Left lung (tissue), 10 donors: Measurements from ENCODE around the gene CKAP5. TPM values are rescaled to one million over a fixed set of nuclear protein-coding genes. Genes with fewer than 3 reads are reported as not detected.

ENCODE experiments used
- ATAC-seq: fragments of 200-7000 bp; cut with Tn5 transposase; one replicate; pipeline ENCODE4 v1.9.1; 2020; ENCODE audit warnings: moderate library complexity
- DNase-seq, 4 donors: peaks; one replicate each; pipeline ENCODE4 v3.0.0-alpha.2; 2013 to 2020
- H3K27ac ChIP-seq, 2 donors: fragments of 200-600 bp; sonication (generic) in 1 of 2; one replicate each; pipeline versions ENCODE4 v1.5.0 to v1.8.0; 2020 to 2021
- H3K27me3 ChIP-seq, 2 donors: fragments of 200-600 bp; sonication (generic) in 1 of 2; one replicate each; pipeline versions ENCODE4 v1.5.0 to v1.8.0; 2020 to 2021
- H3K36me3 ChIP-seq, 2 donors: fragments of 200-600 bp; sonication (generic) in 1 of 2; one replicate each; pipeline versions ENCODE4 v1.5.0 to v1.8.0; 2020 to 2021
- H3K4me1 ChIP-seq, 2 donors: fragments of 200-600 bp; one replicate each; pipeline ENCODE4 v1.8.0; 2021
- H3K4me3 ChIP-seq, 2 donors: fragments of 200-600 bp; sonication (generic) in 1 of 2; one replicate each; pipeline versions ENCODE4 v1.5.0 to v1.8.0; 2020 to 2021; ENCODE audit warnings: mild to moderate bottlenecking in 1 of 2
- H3K9me3 ChIP-seq, 2 donors: fragments of 200-600 bp; sonication (generic) in 1 of 2; one replicate each; pipeline versions ENCODE4 v1.5.0 to v1.8.0; 2020 to 2021
- CTCF ChIP-seq, 2 donors: fragments of 200-600 bp; sonication (generic) in 1 of 2; IDR thresholded peaks; one replicate each; pipeline versions ENCODE4 v1.5.0 to v1.8.0; 2021; ENCODE audit warnings: antibody characterized with exemption in 2 of 2
- intact Hi-C, 2 donors: fragments of 100-400 bp; cut with DNase I; formaldehyde crosslinking; loops; one replicate each; pipeline versions ENCODE4 v1.11.2 to v1.14.2; 2022
- polyA plus RNA-seq, 6 donors: library from polyadenylated mRNA; unstranded; fragments of 120-200 nt; gene quantifications; one replicate each; pipeline ENCODE4 v1.2.1, GENCODE V29; 2013; ENCODE audit not compliant: insufficient read length in 6 of 6
- total RNA-seq, 2 donors: library from RNA; stranded (reverse); fragmentation: NEBNext Ultra II Directional; extraction: Animal tissue kit (Norgen Biotek cat#: 25700); gene quantifications; one replicate each; pipeline ENCODE4 v1.2.1, GENCODE V29; 2021
- donor health status: DM: no; HTN: yes; CAD: no.
- donor health status: DM: no; HTN: no; CAD: no.

CKAP5 gene
- total and polyA plus RNA-seq, 8 donors = 58.8 to 130 (median 87.4) TPM

DNA sequence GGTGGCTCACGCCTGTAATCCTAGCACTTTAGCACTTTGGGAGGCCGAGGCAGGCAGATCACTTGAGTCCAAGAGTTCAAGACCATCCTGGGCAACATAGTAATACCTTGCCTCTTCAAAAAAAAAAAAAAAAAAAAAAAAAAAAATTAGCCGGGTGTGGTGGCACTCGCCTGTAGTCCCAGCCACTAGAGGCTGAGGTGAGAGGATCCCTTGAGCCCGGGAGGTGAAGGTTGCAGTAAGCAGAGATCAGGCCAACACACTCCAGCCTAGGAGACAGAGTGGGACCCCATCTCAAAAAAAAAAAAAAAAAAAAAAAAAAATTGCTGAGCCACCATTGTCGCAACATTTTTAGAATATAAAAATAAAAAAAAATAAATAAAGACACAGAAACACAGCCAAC lies 7.6 kb downstream of the CKAP5 start:
- intact Hi-C loops = no loop called here
- Histone ChIP-seq H3K27ac (no peak overlapping the region), H3K36me3 (no peaks in the 10 kb centered on the region), H3K27me3 (no peaks in the 10 kb centered on the region), H3K4me1 (peaks cover 0 to 12% of the 10 kb centered on the region in 2 donors), H3K9me3 (no peaks in the 10 kb centered on the region), H3K4me3 (no peak overlapping the region)
- DNase-seq (no peak), ATAC-seq (no peak)
- no peak for TF ChIP-seq CTCF (IDR thresholded peaks at IDR 0.05)

- Histone ChIP-seq H3K27me3 (no peaks in the 10 kb centered on the region), H3K27ac (no peak overlapping the region), H3K36me3 (no peaks in the 10 kb centered on the region), H3K4me1 (peaks cover 0 to 9% of the 10 kb centered on the region in 2 donors), H3K9me3 (no peaks in the 10 kb centered on the region), H3K4me3 (no peak overlapping the region)
- no peak for DNase-seq
- intact Hi-C loops = no loop called here
- no peak for TF ChIP-seq CTCF (IDR thresholded peaks at IDR 0.05)
- no peak for ATAC-seq
Measured at GRCh38 chr11:46837860-46838259, 8.2 kb downstream of the CKAP5 start.

DNA sequence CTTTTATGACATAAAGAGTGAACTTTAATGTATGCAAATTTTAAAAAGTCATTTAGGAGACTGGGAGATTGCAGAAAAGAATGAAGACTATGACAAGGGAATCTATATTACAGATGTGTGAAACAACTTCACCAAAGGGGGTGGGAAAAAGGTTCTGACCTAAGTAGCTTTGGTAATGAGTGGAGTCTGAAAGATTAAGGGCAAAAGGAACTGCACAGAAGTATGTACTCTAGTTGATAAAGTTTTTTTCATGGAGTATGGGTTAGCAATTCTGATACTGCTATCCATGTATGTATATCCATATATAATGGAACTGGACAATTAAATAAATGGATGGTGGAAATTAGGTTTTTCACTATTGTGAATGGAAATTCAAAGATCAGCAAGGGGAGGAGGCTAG lies 9.2 kb downstream of the CKAP5 start:
- H3K27me3 ChIP-seq = no peaks in the 10 kb centered on the region
- H3K36me3 ChIP-seq = no peaks in the 10 kb centered on the region
- no peak overlapping the region for H3K4me3 ChIP-seq
- no peaks in the 10 kb centered on the region for H3K9me3 ChIP-seq
- TF ChIP-seq CTCF (IDR thresholded peaks at IDR 0.05) = no peak
- ATAC-seq (no peak), DNase-seq (no peak)
- peaks cover 0 to 9% of the 10 kb centered on the region in 2 donors for H3K4me1 ChIP-seq
- intact Hi-C loops = no loop called here
- no peak overlapping the region for H3K27ac ChIP-seq

GRCh38 chr11:46836431-46836830 lies 9.6 kb downstream of the CKAP5 start:
- H3K9me3 ChIP-seq = no peaks in the 10 kb centered on the region
- intact Hi-C loops = no loop called here
- no peak for DNase-seq
- H3K4me1 ChIP-seq = peaks cover 0 to 9% of the 10 kb centered on the region in 2 donors
- no peaks in the 10 kb centered on the region for H3K36me3 ChIP-seq
- ATAC-seq = no peak
- no peak overlapping the region for H3K27ac ChIP-seq
- no peak overlapping the region for H3K4me3 ChIP-seq
- TF ChIP-seq CTCF (IDR thresholded peaks at IDR 0.05) = no peak
- no peaks in the 10 kb centered on the region for H3K27me3 ChIP-seq

- no peak for TF ChIP-seq CTCF (IDR thresholded peaks at IDR 0.05)
- no peaks in the 10 kb centered on the region for H3K9me3 ChIP-seq
- no peak overlapping the region for H3K4me3 ChIP-seq
- H3K27me3 ChIP-seq = no peaks in the 10 kb centered on the region
- H3K27ac ChIP-seq = no peak overlapping the region
- DNase-seq (no peak), ATAC-seq (no peak)
- H3K36me3 ChIP-seq = no peaks in the 10 kb centered on the region
- peaks cover 0 to 9% of the 10 kb centered on the region in 2 donors for H3K4me1 ChIP-seq
- intact Hi-C loops = no loop called here
Measured at GRCh38 chr11:46835897-46836296, 10.2 kb downstream of the CKAP5 start.
